Inflammatory macrophage treated with lipopolysaccharide for 1 hour (primary cell): ENCODE measurements around the gene SERTAD1.

Experiments used
- DNase-seq, 2 donors: peaks; one replicate each; pipeline ENCODE4 v3.0.0-alpha.2; 2020 to 2022

SERTAD1 gene

DNA sequence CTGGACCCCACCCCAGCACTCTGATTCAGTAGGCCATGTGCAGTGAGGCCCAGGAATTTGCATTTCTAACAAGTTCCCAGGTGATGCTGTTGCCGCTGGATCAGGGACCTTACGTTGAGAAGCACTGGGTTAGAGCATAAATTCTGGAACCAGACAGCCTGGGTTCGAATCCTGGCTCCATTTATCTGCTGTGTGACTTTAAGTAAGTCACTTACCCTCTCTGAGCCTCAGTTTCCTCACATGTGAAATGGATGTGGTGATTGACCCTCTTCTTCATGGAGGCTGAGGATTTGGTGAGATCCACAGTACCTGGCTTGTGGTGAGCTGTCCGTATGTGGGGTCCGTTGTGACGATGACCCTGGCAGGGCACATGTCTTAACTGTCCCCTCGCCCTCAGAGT is 51.7 kb downstream of the SERTAD1 start:
- no peak for DNase-seq

DNA sequence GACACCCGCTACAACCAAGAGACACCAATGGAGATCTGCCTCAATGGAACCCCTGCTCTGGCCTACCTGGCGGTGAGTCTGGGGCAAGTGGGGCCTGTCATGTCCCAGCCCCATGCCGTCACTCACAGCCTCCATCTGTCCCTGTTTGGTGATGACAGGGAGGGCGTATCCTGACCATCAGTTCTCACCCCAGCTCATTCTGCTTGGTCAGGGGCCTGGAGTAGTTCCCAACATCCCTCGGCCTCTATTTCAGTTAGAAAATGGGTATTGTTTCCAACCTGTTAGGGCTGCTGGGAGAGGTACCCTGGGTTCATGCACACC is 54.0 kb downstream of the SERTAD1 start:
- no peak for DNase-seq
